HK-2 (cell line): ENCODE measurements around the gene REEP5.
"Not testable (repeated sequence)": the region's sequence is repeated elsewhere in the genome, so short reads cannot be mapped to it uniquely, and the experiment has no call there.

Source experiments
- DNase-seq: peaks from one replicate; pipeline ENCODE4 v3.0.0-alpha.2; 2018; ENCODE audit not compliant: unreplicated experiment

The REEP5 gene

GRCh38 chr5:112886975-112887374 is 35.1 kb downstream of the REEP5 start:
- DNase-seq: no peak

GRCh38 chr5:112885001-112885400 is 37.0 kb downstream of the REEP5 start:
- no peak for DNase-seq

- no peak for DNase-seq
Measured at GRCh38 chr5:112883192-112883591, 38.8 kb downstream of the REEP5 start.

- no peak for DNase-seq
Measured at GRCh38 chr5:112880219-112880964, 41.6 kb downstream of the REEP5 start.

DNA sequence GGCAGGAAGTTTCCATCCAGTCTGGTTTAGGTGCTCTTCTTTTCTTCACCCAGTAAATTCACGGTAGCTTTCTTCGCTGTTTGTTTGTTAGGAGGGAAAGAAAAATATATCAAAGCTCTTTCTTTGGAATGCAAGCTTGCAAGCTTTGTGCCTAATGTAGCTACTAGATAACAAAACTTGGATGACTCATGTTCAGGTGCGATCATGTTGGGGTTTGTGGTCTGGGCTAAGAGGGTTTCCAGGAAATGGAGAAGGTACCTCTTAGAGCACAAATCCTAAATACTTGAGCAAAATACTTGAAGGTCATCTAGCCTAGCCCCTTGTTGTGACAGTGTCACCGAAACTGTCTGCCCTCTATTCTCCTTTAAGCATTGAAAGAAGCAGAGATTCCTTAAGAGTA is 43.3 kb downstream of the REEP5 start:
- DNase-seq: no peak

- DNase-seq: no peak
Measured at GRCh38 chr5:112878101-112878500, 43.9 kb downstream of the REEP5 start.

GRCh38 chr5:112876362-112876761 is 45.7 kb downstream of the REEP5 start:
- DNase-seq: no peak

GRCh38 chr5:112870966-112871365 is 51.1 kb downstream of the REEP5 start:
- DNase-seq: no peak

- no peak for DNase-seq
Measured at GRCh38 chr5:112869948-112870347, 52.1 kb downstream of the REEP5 start.

- DNase-seq: no peak
Measured at GRCh38 chr5:112867411-112867810, 54.6 kb downstream of the REEP5 start.

DNA sequence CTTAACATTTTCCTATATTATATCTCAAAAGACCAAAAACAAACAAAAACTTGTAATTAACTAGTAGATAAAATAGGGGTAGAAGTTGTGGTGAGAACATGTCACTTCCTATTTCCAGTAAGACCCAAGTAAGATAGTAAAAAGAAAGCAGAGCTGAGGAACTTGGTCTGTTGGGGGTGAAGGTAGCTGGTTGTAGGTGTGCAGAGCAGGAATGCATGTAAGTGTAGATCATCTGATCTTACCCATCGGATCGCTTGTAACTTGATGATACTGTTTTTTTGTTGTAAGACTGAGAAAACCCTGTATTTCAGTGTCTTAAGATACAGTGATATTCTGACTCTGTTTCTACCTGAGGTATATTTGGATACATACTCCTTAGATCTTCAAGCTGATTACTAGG is 55.3 kb downstream of the REEP5 start:
- DNase-seq: no peak

- no peak for DNase-seq
Measured at GRCh38 chr5:112865128-112865527, 56.9 kb downstream of the REEP5 start.

- no peak for DNase-seq
Measured at GRCh38 chr5:112863549-112863948, 58.5 kb downstream of the REEP5 start.

DNA sequence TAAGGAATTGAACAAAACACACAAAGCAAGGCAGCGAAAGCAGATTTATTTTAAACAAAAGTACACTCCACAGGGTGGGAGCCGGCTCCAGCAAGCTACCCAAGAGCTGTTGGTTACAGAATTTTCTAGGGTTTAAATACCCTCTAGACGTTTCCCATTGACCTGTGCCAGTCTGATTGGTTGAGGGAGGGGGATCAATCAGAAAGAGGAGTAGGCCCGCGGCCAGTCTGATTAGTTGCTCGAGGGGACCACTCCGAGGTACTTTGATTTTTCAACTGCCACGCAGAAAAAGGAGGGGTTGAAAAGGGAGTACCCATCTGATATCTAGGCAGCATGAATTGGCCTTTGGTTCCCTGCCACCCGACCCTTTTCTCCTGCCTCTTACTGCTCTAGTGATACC is 59.9 kb downstream of the REEP5 start:
- no peak for DNase-seq

DNA sequence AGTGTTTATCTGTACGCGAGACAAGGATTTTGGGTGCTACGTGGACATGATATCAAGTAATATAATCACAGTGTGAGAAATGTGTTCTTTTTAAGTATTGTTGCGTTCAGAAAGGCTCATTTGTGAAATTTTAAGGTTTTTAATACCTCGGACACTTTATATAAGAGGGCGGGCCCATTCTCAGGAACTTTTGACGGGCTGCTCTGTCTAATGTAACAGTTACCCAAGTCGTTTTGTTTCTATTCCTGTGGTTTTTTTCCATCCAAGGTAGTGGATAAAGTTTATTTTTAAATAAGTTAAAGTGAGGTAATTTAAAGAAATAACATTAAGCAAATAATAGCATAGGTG is 60.4 kb downstream of the REEP5 start:
- no peak for DNase-seq

- DNase-seq: peak; percentile 85
Measured at GRCh38 chr5:112860929-112861637, 60.9 kb downstream of the REEP5 start, which contains the start of gene SRP19. Gene SRP19 (plus strand): TSS chr5:112861287. CDS start chr5:112861377, 90 bp downstream.

GRCh38 chr5:112860571-112860928 is 61.5 kb downstream of the REEP5 start:
- DNase-seq: not testable (repeated sequence)

DNA sequence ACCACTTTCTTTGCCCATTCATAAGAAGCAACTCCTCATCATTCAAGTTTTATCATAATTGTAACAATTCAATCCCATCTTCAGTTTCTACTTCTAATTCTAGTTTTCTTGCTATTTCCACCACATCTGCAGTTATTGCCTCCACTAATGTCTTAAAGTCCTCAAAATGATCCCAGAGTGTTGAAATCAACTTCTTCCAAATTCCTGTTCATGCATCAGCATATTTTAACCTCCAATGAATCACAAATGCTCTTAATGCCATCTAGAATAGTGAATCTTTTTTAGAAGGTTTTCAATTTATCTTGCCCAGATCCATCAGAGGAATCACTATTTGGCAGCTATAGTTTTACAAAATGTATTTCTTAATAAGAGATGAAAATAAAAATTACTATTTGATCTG is 64.2 kb downstream of the REEP5 start:
- DNase-seq: no peak

- no peak for DNase-seq
Measured at GRCh38 chr5:112854651-112855050, 67.4 kb downstream of the REEP5 start.

GRCh38 chr5:112849912-112850311 is 72.1 kb downstream of the REEP5 start:
- DNase-seq: no peak

DNA sequence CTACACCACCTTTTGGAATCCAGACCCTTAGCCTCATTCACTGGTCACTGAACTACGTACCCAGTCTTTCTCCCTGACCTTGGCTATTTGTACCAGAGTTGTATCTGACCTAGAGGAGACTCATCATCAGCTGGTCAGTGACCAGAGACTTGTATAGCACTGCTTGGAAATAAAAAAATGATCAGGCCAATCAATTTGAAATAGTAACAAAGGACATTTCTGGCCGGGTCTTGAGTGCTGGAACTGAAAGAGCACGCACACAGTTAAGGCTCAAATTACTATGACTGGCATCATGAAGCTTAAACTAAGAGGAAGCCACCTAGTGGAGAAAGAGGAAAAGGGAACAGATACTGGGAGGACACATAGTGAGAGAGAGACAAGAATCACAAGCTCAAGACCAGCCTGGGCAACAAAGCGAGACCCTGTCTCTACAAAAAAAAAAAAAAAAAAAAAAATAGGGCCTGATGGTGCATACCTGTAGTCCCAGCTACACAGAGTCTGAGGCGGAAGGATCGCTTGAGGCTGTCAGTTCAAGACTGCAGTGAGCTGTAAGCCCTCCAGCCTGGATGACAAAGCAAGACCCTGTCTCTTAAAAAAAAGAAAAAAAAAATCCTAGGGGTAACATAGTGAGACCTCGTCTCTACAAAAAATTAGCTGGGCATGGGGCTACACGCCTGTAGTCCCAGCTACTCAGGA is 73.8 kb downstream of the REEP5 start:
- DNase-seq: no peak

DNA sequence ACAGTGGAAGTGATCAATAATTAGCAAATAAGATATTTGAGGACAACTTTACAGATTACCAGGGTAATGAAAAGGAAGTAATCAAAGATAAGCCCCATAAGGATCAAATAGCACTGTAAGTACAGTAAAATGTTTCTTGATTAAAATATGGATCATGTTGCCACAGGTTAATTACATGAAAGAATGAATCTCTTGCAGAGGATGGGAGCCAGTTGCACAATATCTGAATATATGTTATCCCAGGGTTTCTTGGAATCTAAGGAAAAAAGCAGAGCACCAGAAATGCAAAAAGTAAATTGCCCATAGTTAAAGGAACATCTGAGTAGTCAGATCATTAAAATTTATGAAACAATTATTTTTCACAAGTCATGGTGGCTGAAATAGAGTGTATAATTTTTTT is 74.7 kb downstream of the REEP5 start:
- DNase-seq: no peak

GRCh38 chr5:112846556-112846955 is 75.5 kb downstream of the REEP5 start:
- DNase-seq: no peak
